Activated CD4-positive, alpha-beta T cell treated with anti-CD3 and anti-CD28 coated beads, Interleukin-10, Interleukin-2, amounts not matched to agents 100 ng/mL and 50 ng/mL, durations not matched to agents 16 hours and 8 hours (primary cell): ENCODE data around the gene TRIM63.
A peak's percentile ranks its signal among the peaks of the same experiment; 100 is the strongest.

Experiments used
- DNase-seq: peaks from one replicate; pipeline ENCODE4 v3.0.0-alpha.2; 2020

TRIM63 gene

GRCh38 chr1:26032656-26033357 is 34.6 kb downstream of the TRIM63 start:
- no peak for DNase-seq

GRCh38 chr1:26031611-26032220 is 35.7 kb downstream of the TRIM63 start:
- no peak for DNase-seq

GRCh38 chr1:26031196-26031595 is 36.2 kb downstream of the TRIM63 start:
- DNase-seq = no peak

- DNase-seq = no peak
Measured at GRCh38 chr1:26029864-26030481, 37.5 kb downstream of the TRIM63 start.

- DNase-seq = no peak
Measured at GRCh38 chr1:26029054-26029863, 38.2 kb downstream of the TRIM63 start.

- no peak for DNase-seq
Measured at GRCh38 chr1:26028490-26028980, 38.9 kb downstream of the TRIM63 start.

- DNase-seq = peak; percentile 7
Measured at GRCh38 chr1:26027716-26028489, 39.5 kb downstream of the TRIM63 start.

GRCh38 chr1:26025517-26025916 is 41.9 kb downstream of the TRIM63 start:
- no peak for DNase-seq

- DNase-seq = no peak
Measured at GRCh38 chr1:26025060-26025459, 42.4 kb downstream of the TRIM63 start.

GRCh38 chr1:26023826-26024225 is 43.6 kb downstream of the TRIM63 start:
- DNase-seq = no peak

- no peak for DNase-seq
Measured at GRCh38 chr1:26023009-26023408, 44.4 kb downstream of the TRIM63 start.

- no peak for DNase-seq
Measured at GRCh38 chr1:26022404-26022779, 45.0 kb downstream of the TRIM63 start.

GRCh38 chr1:26021647-26022403 is 45.6 kb downstream of the TRIM63 start, which contains the start of gene EXTL1:
Gene EXTL1, plus strand, starts transcription at chr1:26021775. Its CDS starts 872 bp downstream, at chr1:26022647.
- no peak for DNase-seq

GRCh38 chr1:26020941-26021646 is 46.3 kb downstream of the TRIM63 start:
- DNase-seq = no peak

GRCh38 chr1:26020330-26020768 is 47.1 kb downstream of the TRIM63 start:
- no peak for DNase-seq

- no peak for DNase-seq
Measured at GRCh38 chr1:26019641-26020315, 47.7 kb downstream of the TRIM63 start.

- no peak for DNase-seq
Measured at GRCh38 chr1:26017606-26018005, 49.8 kb downstream of the TRIM63 start.

- DNase-seq = no peak
Measured at GRCh38 chr1:26016953-26017545, 50.4 kb downstream of the TRIM63 start.

- DNase-seq = no peak
Measured at GRCh38 chr1:26016258-26016952, 51.0 kb downstream of the TRIM63 start.
